Activated CD8-positive, alpha-beta T cell treated with anti-CD3 and anti-CD28 coated beads for 36 hours (primary cell): ENCODE measurements around the gene UQCRC1. TPM values are rescaled to one million over a fixed set of nuclear protein-coding genes. Genes with fewer than 3 reads are reported as not detected.
A peak's percentile ranks its signal among the peaks of the same experiment; 100 is the strongest.

Experiments
- ATAC-seq: fragments of 200-7000 bp; cut with Tn5 transposase; one replicate; pipeline ENCODE4 v1.10.0; 2021; ENCODE audit warnings: mild to moderate bottlenecking, moderate library complexity
- CTCF ChIA-PET: fragments of 350-600 bp; sonication (Branson Sonifier 250); formaldehyde crosslinking; loops from one replicate; lab custom pipeline; 2021; ENCODE audit warnings: antibody characterized with exemption; lab: Charles Lee
- POLR2A ChIA-PET: fragments of 350-600 bp; sonication (Branson Sonifier 250); formaldehyde crosslinking; loops from one replicate; lab custom pipeline; 2021; ENCODE audit warnings: antibody characterized with exemption; lab: Charles Lee
- DNase-seq: peaks from one replicate; pipeline ENCODE4 v3.0.0-alpha.2; 2020
- H3K27ac Mint-ChIP-seq: one replicate; pipeline ENCODE4 v1.8.0; 2021; ENCODE audit warnings: mild to moderate bottlenecking, mixed read lengths
- H3K27me3 Mint-ChIP-seq: one replicate; pipeline ENCODE4 v1.8.0; 2021; ENCODE audit warnings: mixed read lengths
- H3K36me3 Mint-ChIP-seq: one replicate; pipeline ENCODE4 v1.8.0; 2021; ENCODE audit warnings: low read depth, mixed read lengths
- H3K4me1 Mint-ChIP-seq: one replicate; pipeline ENCODE4 v1.8.0; 2021; ENCODE audit warnings: low read depth, mixed read lengths
- H3K4me3 Mint-ChIP-seq: one replicate; pipeline ENCODE4 v1.8.0; 2021; ENCODE audit warnings: mild to moderate bottlenecking, moderate library complexity, mixed read lengths
- H3K9me3 Mint-ChIP-seq: one replicate; pipeline ENCODE4 v1.8.0; 2021; ENCODE audit warnings: mixed read lengths
- CTCF ChIP-seq: fragments of 200-600 bp; IDR thresholded peaks from one replicate; pipeline ENCODE4 v1.8.0; 2022; ENCODE audit warnings: antibody characterized with exemption, mild to moderate bottlenecking
- intact Hi-C: fragments of 100-400 bp; cut with micrococcal nuclease; formaldehyde crosslinking; loops from one replicate; pipeline ENCODE4 v1.10.0; 2022
- total RNA-seq, 2 experiments: library from RNA; stranded (reverse); gene quantifications; one replicate each; pipeline ENCODE4 v1.2.3, GENCODE V29; 2021

The UQCRC1 gene
- total RNA-seq, 2 experiments from 2014 or later, result 240 to 256 TPM

DNA sequence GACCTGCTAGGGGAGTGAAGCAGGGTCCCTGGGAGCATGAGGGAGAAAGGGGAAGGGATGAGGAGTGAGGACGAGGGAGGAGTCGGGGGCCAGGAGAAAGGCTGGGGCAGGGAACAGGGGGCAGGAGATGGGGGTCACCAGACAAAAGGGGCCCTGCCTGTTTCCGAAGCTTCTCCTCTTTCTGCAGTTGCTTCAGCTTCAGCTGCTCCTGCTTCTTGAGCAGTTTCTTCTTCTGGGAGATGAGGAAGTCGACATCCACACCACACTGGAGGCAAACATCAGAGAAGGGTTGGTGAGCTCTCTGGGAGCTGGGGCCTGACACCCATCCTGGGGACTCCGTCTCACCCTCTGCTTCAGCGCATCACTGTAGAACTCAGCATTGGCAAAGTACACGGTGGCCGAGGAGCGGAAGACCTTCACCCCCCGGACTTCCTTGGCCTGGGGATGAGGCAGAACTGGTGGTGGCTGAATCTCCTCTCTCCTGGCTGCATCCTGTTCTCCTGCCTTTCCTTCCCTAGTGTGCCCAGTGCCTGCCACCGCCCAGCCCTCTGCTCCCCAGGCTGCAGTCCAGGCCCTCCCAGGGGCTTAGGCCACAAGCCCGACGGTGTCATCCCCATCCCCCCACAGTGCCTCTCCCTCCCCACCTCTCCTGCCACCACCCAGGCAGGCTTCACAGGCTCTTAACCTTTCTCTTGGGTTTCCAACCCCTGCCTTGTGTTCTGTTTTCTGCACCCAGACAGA, 19.0 kb upstream of the UQCRC1 start:
- intact Hi-C loops, result no loop called here
- Mint-ChIP-seq H3K4me3 (no peak overlapping the region), H3K27me3 (no peaks in the 10 kb centered on the region), H3K27ac (no peak overlapping the region), H3K36me3 (peaks cover 12% of the 10 kb centered on the region), H3K4me1 (peaks cover 4% of the 10 kb centered on the region), H3K9me3 (no peaks in the 10 kb centered on the region)
- DNase-seq (no peak), ATAC-seq (no peak)
- ChIA-PET POLR2A (interaction anchor here (0.6 to 1.0 kb wide), 3 partner anchors 10 to 61 kb away, joined by 3 to 4 read pairs (median 3); no protein-coding TSS in a partner anchor), CTCF (no interaction called here)
- TF ChIP-seq CTCF, result no peak

GRCh38 chr3:48625600-48625999, 16.2 kb upstream of the UQCRC1 start:
- intact Hi-C loops, result no loop called here
- Mint-ChIP-seq H3K9me3 (no peaks in the 10 kb centered on the region), H3K27ac (no peak overlapping the region), H3K4me3 (no peak overlapping the region), H3K36me3 (peaks cover 2% of the 10 kb centered on the region), H3K27me3 (no peaks in the 10 kb centered on the region), H3K4me1 (peaks cover 4% of the 10 kb centered on the region)
- DNase-seq (no peak), ATAC-seq (no peak)
- CTCF ChIA-PET, result interaction anchor here (6.5 kb wide), 1 partner anchor 9 kb away, joined by 42 read pairs; the partner anchor contains the start of gene SLC26A6
- no peak for TF ChIP-seq CTCF
- POLR2A ChIA-PET, result interaction anchor here (1.0 to 2.1 kb wide), 3 partner anchors 9 to 36 kb away, joined by 3 to 8 read pairs (median 4); partner anchors contain the start of gene SLC26A6

- DNase-seq, result no peak
- POLR2A ChIA-PET, result interaction anchor here (0.6 to 2.1 kb wide), 4 partner anchors 10 to 35 kb away, joined by 3 to 8 read pairs (median 4); no protein-coding TSS in a partner anchor
Measured at GRCh38 chr3:48624767-48625166, 15.3 kb upstream of the UQCRC1 start.

GRCh38 chr3:48623851-48624547, 14.6 kb upstream of the UQCRC1 start:
- H3K36me3 Mint-ChIP-seq, result peaks cover 6% of the 10 kb centered on the region
- ATAC-seq (no peak), DNase-seq (no peak)
- no peak for TF ChIP-seq CTCF
- intact Hi-C loops, result no loop called here
- H3K4me1 Mint-ChIP-seq, result peaks cover 4% of the 10 kb centered on the region
- H3K27me3 Mint-ChIP-seq, result no peaks in the 10 kb centered on the region
- no peak overlapping the region for H3K4me3 Mint-ChIP-seq
- CTCF ChIA-PET, result interaction anchor here (1.3 to 6.5 kb wide), 2 partner anchors 11 to 188 kb away, joined by 4 to 42 read pairs; partner anchors contain the start of gene SLC26A6
- H3K9me3 Mint-ChIP-seq, result no peaks in the 10 kb centered on the region
- no peak overlapping the region for H3K27ac Mint-ChIP-seq
- POLR2A ChIA-PET, result interaction anchor here (0.6 to 2.1 kb wide), 5 partner anchors 9 to 34 kb away, joined by 3 to 8 read pairs (median 3); partner anchors contain the start of gene SLC26A6

More at GRCh38 chr3:48624767-48625166, 15.3 kb upstream of the UQCRC1 start:
- peaks cover 4% of the 10 kb centered on the region for H3K4me1 Mint-ChIP-seq
- H3K36me3 Mint-ChIP-seq, result peaks cover 4% of the 10 kb centered on the region
- no peaks in the 10 kb centered on the region for H3K9me3 Mint-ChIP-seq
- no peak for ATAC-seq
- no peaks in the 10 kb centered on the region for H3K27me3 Mint-ChIP-seq
- CTCF ChIA-PET, result interaction anchor here (1.3 to 6.5 kb wide), 2 partner anchors 10 to 188 kb away, joined by 4 to 42 read pairs; partner anchors contain the start of gene SLC26A6
- no peak for TF ChIP-seq CTCF
- intact Hi-C loops, result no loop called here
- H3K27ac Mint-ChIP-seq, result peak overlapping the region; percentile 0
- no peak overlapping the region for H3K4me3 Mint-ChIP-seq
